ENCODE results near the gene SCUBE1.

DNA sequence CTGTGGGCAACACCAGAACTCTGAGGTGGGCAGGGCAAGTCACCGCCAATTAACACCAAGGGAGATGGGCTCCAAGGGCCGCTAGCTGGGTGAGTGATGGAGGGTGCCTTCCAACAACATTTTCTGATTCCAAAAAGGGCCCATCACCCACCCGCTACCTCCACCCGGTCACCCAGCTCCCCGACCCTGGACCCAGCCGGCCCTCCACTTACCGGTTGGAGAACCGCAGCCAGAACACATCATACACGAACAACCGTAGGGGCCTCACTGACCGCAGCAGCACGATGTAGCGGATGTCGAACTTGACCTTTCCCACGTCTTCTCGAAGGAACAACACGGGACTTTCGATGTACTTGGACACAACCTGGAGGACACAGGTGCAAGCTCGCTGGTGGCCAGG, 171.0 kb downstream of the SCUBE1 start:
- TF ChIP-seq, protein P1, sequence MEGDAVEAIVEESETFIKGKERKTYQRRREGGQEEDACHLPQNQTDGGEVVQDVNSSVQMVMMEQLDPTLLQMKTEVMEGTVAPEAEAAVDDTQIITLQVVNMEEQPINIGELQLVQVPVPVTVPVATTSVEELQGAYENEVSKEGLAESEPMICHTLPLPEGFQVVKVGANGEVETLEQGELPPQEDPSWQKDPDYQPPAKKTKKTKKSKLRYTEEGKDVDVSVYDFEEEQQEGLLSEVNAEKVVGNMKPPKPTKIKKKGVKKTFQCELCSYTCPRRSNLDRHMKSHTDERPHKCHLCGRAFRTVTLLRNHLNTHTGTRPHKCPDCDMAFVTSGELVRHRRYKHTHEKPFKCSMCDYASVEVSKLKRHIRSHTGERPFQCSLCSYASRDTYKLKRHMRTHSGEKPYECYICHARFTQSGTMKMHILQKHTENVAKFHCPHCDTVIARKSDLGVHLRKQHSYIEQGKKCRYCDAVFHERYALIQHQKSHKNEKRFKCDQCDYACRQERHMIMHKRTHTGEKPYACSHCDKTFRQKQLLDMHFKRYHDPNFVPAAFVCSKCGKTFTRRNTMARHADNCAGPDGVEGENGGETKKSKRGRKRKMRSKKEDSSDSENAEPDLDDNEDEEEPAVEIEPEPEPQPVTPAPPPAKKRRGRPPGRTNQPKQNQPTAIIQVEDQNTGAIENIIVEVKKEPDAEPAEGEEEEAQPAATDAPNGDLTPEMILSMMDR (IDR thresholded peaks at IDR 0.05; ENCODE audit: extremely low read depth in 1 of 2, insufficient read depth in 1 of 2, low read depth in 1 of 2, low read length in 2 of 2) = no peak
- no peak for TF ChIP-seq POLR2AphosphoS5 (IDR thresholded peaks at IDR 0.05; ENCODE audit: insufficient read depth, low read depth, low read length)
- TF ChIP-seq POLR2A (IDR thresholded peaks at IDR 0.05; ENCODE audit: low read depth, low read length) = no peak
- no peak for TF ChIP-seq EZH2 (IDR thresholded peaks at IDR 0.05; ENCODE audit: borderline replicate concordance, low read depth, low read length, severe bottlenecking)
- TF ChIP-seq, protein P2, sequence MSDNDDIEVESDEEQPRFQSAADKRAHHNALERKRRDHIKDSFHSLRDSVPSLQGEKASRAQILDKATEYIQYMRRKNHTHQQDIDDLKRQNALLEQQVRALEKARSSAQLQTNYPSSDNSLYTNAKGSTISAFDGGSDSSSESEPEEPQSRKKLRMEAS (IDR thresholded peaks at IDR 0.05; ENCODE audit: insufficient read depth, insufficient read length) = no peak
- no peak for TF ChIP-seq MYC (IDR thresholded peaks at IDR 0.05; ENCODE audit: low read depth, low read length)
- TF ChIP-seq GATA2 (IDR thresholded peaks at IDR 0.05; ENCODE audit: insufficient read depth, insufficient read length, low read depth, low read length) = no peak
- TF ChIP-seq JUN (IDR thresholded peaks at IDR 0.05; ENCODE audit: borderline replicate concordance, insufficient read depth, insufficient read length, low read depth) = no peak

All from endothelial cell of umbilical vein (primary cell).